Testis (tissue), 3 donors: Measurements from ENCODE around the gene SPAG9. TPM values are rescaled to one million over a fixed set of nuclear protein-coding genes. Genes with fewer than 3 reads are reported as not detected.

Experiments
- DNase-seq: peaks from one replicate; pipeline ENCODE4 v3.0.0-alpha.2; 2019
- H3K27ac ChIP-seq, 2 donors: fragments of 200-600 bp; sonication (generic); one replicate each; pipeline ENCODE4 v1.5.1; 2019
- H3K27me3 ChIP-seq: fragments of 200-600 bp; sonication (generic); one replicate; pipeline ENCODE4 v1.5.1; 2019
- H3K36me3 ChIP-seq: fragments of 200-600 bp; sonication (generic); one replicate; pipeline ENCODE4 v1.5.1; 2017; ENCODE audit warnings: low read depth; ENCODE audit errors: missing control alignments
- H3K4me1 ChIP-seq: fragments of 200-600 bp; sonication (generic); one replicate; pipeline ENCODE4 v1.5.1; 2019
- H3K4me3 ChIP-seq, 2 donors: fragments of 200-600 bp; sonication (generic); one replicate each; pipeline ENCODE4 v1.5.1; 2017 to 2019
- H3K9me3 ChIP-seq: fragments of 200-600 bp; sonication (generic); one replicate; pipeline ENCODE4 v1.5.1; 2017
- CTCF ChIP-seq, 3 experiments: fragments of 450-650 bp in 2 of 3; fragments of 200-600 bp in 1 of 3; sonication (generic) in 1 of 3; IDR thresholded peaks; one replicate each; pipeline ENCODE4 v1.5.1; 2016 to 2019; ENCODE audit warnings: antibody characterized with exemption in 3 of 3, mild to moderate bottlenecking in 2 of 3, moderate library complexity in 1 of 3
- POLR2A ChIP-seq: fragments of 450-650 bp; IDR thresholded peaks from one replicate; pipeline ENCODE4 v1.6.1; 2017; ENCODE audit warnings: antibody characterized with exemption, mild to moderate bottlenecking, moderate library complexity
- WGBS, 2 donors: methylation state at CpG; one replicate each; pipeline ENCODE4 v1.1.5; 2018; 5-methylcytosine and 5-hydroxymethylcytosine counted together
- intact Hi-C: fragments of 100-400 bp; cut with DNase I; formaldehyde crosslinking; loops from one replicate; pipeline ENCODE4 v1.15.1; 2023; ENCODE audit warnings: low total_unique reads
- polyA plus RNA-seq: library from polyadenylated mRNA; stranded (reverse); fragments of 350-450 nt; fragmentation: Illumina TruSeq; extraction: RNeasy Lipid Tissue Mini Kit (QIAGEN cat#74804); gene quantifications from one replicate; pipeline ENCODE4 v1.2.3, GENCODE V29; 2014; ENCODE audit warnings: low read depth, low replicate concordance; ENCODE audit not compliant: insufficient read depth
- total RNA-seq, 2 donors: library from RNA; depleted of rRNA; stranded (reverse); fragments of >200 nt; gene quantifications; one replicate each; pipeline ENCODE4 v1.2.3, GENCODE V29; 2016

SPAG9 gene
- total and polyA plus RNA-seq, 3 donors from 2014 or later: 157 to 165 (median 159) TPM

- Histone ChIP-seq H3K4me1 (no peaks in the 10 kb centered on the region), H3K36me3 (no peaks in the 10 kb centered on the region), H3K4me3 (no peak overlapping the region), H3K27ac (no peak overlapping the region), H3K27me3 (no peaks in the 10 kb centered on the region), H3K9me3 (no peaks in the 10 kb centered on the region)
- WGBS, 2 donors: 81 to 98% methylated on average over 9 of the region's 9 CpGs
- DNase-seq: no peak
- no peak for TF ChIP-seq POLR2A
- TF ChIP-seq CTCF (IDR thresholded peaks at IDR 0.05): no peak
- intact Hi-C loops: no loop called here
Observed at GRCh38 chr17:50961282-50962220, 159.1 kb downstream of the SPAG9 start.

- peaks cover 15% of the 10 kb centered on the region for H3K4me1 ChIP-seq
- H3K4me3 ChIP-seq: no peak overlapping the region
- H3K9me3 ChIP-seq: no peaks in the 10 kb centered on the region
- TF ChIP-seq CTCF (IDR thresholded peaks at IDR 0.05) (no peak), POLR2A (no peak)
- no peak overlapping the region for H3K27ac ChIP-seq
- no peaks in the 10 kb centered on the region for H3K27me3 ChIP-seq
- DNase-seq: no peak
- 96 to 97% methylated on average over 2 of the region's 2 CpGs for WGBS, 2 donors
- intact Hi-C loops: loop anchor here (5.0 kb wide), 1 partner anchor 57 kb away; no protein-coding TSS in a partner anchor
- no peaks in the 10 kb centered on the region for H3K36me3 ChIP-seq
Observed at GRCh38 chr17:50959341-50959740, 161.3 kb downstream of the SPAG9 start.

- Histone ChIP-seq H3K27me3 (no peaks in the 10 kb centered on the region), H3K9me3 (no peaks in the 10 kb centered on the region), H3K4me3 (no peak overlapping the region), H3K36me3 (no peaks in the 10 kb centered on the region), H3K4me1 (peaks cover 19% of the 10 kb centered on the region), H3K27ac (no peak overlapping the region)
- intact Hi-C loops: loop anchor here (5.0 kb wide), 1 partner anchor 56 kb away; no protein-coding TSS in a partner anchor
- no peak for DNase-seq
- TF ChIP-seq POLR2A: no peak
- TF ChIP-seq CTCF (IDR thresholded peaks at IDR 0.05): no peak
- WGBS, 2 donors: 83% methylated on average over 15 of the region's 15 CpGs
Observed at GRCh38 chr17:50957600-50958575, 162.8 kb downstream of the SPAG9 start.

DNA sequence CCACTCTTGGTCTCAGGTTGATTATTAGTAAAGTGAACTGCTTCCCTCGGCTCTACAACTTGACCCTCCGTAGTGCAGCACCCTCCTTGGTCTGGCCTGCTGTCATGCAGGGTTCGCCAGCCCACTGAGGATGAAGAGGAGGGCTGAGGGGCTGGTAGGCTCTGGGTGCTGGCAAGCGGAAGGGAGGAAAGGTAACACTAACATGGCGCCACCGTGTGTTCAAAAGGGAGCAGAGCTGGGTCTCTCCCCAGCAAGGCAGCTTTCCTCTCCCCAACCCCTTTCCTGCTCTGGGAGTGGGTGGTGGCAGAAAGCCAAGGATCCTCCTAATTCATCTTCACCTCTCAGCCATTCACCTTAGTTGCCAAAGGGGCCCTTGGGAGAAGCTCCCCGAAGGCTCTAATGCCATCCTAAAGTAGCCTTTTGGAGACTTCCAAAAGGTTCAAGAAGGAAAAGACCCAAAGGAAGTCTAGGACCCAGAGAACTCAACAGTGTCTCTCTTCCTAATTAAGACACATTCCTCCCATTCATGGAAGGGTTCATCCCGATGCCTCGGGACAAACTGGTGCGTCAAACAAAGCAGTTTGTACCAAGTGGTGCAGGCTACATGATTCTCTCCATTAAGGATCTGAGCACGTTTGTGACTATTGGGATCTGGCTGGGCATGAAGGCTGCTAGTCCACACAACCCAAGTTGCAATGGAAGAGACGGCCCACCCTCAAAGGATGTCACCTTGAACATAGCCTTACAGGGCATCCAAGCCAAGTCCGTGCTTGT, 163.7 kb downstream of the SPAG9 start:
- Histone ChIP-seq H3K27ac (peak overlapping the region in 1 of 2 donors; percentile 74), H3K27me3 (no peaks in the 10 kb centered on the region), H3K4me1 (peaks cover 19% of the 10 kb centered on the region), H3K9me3 (no peaks in the 10 kb centered on the region), H3K36me3 (no peaks in the 10 kb centered on the region), H3K4me3 (no peak overlapping the region)
- intact Hi-C loops: loop anchor here (5.0 kb wide), 1 partner anchor 55 kb away; no protein-coding TSS in a partner anchor
- WGBS, 2 donors: 37 to 51% methylated on average over 13 of the region's 13 CpGs
- peak in 2 of 3 experiments; percentile 63 for TF ChIP-seq CTCF (IDR thresholded peaks at IDR 0.05)
- TF ChIP-seq POLR2A: no peak
- peak; percentile 69 for DNase-seq
